Stimulated activated CD8-positive, alpha-beta memory T cell treated with anti-CD3 and anti-CD28 coated beads, Interleukin-7, amount 100 ng/mL, for 48 hours (primary cell): Measurements from ENCODE around the gene YTHDF1.
"Not testable (repeated sequence)": the region's sequence is repeated elsewhere in the genome, so short reads cannot be mapped to it uniquely, and the experiment has no call there.

ENCODE experiments used
- DNase-seq, 2 donors: peaks; one replicate each; pipeline ENCODE4 v3.0.0-alpha.2; 2020; ENCODE audit warnings: low read depth in 1 of 2; ENCODE audit errors: extremely low read depth in 1 of 2

YTHDF1 gene

DNA sequence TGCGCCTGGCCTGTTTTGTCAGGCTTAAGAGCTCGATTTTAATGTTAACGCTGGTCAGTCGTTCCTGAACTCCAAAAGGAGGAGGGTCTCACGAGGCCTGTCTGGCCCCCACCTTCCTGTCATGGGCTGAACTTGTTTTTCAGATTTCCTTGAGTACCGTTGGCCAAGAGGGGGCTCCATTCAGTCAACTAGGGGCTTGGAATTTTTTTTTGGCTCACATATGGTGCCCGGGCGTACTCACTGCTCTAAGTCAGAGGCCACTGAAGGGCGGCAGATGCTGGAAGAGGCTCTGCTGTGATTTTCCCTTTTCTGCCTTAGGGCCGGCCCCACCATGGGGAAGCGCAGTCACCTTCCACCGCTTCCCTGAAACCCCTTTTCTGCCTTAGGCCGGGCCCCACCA is 12.9 kb upstream of the YTHDF1 start:
- DNase-seq: no peak

DNA sequence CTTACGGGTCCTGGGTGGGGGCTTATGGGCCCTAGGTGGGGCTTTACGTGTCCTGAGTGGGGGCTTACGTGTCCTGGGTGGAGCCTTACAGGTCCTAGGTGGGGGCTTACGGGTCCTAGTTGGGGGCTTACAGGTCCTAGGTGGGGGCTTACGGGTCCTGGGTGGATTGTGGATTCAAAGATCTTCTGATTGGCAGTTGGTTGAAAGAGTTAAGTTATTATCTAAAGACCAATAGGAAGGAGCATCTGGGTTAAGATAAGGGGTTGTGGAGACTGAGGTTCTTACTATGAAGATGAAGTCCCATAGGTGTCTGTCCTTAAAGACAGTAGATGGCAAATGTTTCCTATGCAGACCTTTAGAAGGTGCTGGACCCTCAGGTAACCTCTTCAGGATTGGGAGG is 11.3 kb upstream of the YTHDF1 start:
- no peak for DNase-seq

DNA sequence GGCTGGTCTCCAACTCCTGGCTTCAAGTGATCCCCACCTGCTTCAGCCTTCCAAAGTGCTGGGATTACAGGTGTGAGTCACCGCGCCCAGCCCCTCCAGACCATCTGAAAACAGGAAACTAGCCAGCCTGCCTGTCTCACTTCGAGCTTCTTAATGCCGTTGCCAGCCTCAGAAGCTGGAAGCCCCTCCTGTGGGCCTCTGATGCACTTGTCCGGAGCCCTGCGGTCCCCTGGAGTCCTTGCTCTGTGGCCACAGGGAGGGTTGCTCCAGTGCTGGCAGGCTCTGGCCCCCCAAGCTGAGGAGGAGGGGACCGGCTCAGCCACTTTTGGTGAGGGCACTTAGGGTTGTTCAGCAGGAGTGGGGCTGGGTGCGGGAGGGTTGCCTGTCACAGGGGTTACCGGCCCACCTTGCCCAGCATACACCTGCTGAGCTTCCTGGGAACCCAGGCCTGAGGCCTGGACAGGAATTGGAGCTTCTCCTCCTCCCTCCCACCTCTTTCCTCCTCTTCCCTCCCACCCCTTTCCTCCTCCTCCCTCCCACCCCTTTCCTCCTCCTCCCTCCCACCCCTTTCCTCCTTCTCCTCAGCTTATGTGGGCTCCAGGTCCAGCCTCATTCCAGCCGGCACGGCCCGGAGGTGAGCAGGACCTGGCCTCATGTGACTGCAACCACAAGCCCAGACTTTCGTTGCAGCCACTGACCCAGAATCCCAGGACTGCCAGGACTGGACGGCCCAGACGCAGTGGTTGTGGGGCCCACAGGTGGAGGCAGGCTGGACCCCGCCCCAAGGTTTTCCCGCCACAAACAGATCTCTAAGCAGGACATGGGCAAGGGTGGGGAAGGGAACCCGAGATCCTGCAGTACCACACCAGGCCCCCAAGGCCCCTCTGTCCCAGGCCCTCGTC is 10.4 kb upstream of the YTHDF1 start:
- no peak for DNase-seq

DNA sequence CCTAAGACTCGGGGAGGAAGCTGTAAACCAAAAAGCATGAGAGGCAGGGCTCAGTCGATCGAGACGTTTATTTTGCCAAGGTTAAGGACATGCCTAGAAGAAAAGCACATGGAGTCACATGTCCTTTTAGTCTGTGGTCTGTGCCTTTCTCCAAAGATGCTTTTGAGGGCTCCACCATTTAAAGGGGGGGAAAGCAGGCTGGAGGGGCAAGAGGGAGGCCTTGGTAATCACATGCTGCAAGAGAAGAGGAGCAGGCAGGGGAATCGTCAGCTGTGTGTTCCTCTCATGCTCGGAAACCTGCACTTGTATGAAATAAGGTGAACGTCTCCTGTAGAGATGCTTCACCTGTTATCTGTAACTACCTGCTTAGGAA is 9.1 kb upstream of the YTHDF1 start:
- no peak for DNase-seq

DNA sequence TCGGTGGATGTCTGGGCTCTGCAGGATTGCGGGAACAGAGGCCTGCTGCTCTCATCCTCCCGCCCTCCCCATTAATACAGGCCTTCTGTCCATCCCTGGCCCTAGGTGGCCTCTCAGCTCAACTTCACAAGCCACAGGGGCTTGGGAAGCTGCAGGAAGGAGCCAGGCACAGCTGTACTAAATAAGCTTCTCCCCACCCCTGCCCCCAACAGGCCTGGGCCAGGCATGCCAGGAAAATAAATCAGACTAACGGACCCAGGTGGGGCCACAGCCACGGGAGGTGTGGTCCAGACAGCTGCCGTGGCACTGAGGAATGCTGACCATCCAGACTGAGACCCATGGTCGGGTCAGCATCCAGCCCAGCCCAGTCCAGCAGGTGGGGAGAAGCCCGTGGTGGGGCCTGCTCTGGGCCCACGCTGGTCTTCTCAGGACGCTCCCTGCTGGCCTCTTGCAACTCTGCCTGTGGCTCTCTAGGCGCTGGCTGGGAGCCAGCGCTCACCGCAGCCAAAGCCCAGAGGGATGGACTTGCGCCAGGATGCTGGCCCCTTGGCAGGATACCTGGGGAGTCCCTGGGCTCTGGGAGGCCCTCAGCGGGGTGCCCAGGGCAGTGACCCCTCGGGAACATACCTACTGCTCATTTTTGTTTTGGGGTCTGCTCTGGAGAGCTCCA is 8.6 kb upstream of the YTHDF1 start:
- DNase-seq: no peak

DNA sequence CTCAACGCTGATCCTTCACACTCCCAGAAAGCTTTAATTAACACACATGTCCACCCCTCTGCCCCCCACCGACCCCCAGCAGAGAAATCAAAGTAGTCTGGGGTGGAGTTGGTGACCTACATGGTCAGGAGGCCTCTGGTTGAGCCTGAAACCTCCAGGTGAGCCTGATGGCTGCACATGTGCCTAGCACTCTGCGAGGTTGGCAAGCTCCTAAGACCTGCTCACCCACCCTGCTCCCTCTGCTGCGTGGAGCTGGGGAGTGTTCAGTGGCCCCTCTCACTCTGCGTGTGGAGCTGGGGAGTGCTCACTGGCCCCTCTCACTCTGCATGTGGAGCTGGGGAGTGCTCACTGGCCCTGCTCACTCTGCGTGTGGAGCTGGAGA is 7.9 kb upstream of the YTHDF1 start:
- DNase-seq: no peak

DNA sequence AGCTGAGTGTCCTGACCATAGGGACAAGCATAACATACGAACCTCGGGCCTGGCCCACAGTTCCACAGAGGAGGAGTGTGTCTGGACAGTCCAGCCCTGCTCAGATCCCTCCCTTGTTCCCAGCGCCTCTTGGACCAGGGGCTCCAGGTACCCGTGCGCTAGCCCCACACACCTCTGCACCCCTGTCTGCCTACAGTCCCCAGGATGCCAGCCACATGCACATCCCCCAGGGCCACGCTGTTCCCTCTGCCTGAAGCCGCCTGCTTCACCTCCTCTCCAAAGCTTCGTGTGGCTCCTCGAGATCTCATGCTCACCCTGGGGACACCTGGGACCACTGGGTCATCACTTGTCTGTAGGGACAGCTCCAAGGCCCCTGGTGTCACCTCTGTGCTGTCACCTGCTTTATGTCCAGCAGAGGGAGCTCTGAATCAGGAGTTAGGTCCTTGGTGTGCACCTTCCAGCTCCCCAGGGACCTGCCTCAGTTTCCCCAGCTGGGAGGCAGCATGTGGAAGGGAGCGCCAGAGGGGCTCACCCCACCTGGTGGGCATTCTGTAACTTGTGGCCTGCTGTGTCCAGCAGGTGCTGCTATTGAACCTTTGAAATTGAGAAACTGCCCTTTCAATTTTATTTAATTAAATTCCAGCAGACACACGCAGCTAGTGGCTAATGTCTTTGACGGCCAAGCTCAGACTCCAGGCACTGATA is 7.3 kb upstream of the YTHDF1 start:
- no peak for DNase-seq

DNA sequence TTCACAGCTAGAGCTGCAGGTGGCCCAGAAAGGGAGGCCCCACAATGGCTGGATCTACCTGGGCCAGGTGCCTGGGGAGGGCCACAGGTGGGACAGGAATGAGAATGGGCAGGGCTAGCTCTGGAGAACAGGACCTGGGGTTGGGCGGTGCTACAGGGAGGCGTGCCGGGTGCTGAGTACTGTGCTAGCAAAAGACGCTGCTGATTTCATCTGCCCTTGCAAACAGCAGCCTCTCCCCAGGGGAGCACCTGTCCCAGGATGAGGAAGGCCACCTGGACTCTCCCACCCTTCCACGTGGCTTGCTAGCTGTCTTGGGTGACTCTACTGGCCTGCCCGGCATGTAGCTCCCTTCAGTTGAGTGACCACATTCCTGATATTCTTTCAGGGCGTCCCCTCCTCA is 6.6 kb upstream of the YTHDF1 start:
- no peak for DNase-seq

DNA sequence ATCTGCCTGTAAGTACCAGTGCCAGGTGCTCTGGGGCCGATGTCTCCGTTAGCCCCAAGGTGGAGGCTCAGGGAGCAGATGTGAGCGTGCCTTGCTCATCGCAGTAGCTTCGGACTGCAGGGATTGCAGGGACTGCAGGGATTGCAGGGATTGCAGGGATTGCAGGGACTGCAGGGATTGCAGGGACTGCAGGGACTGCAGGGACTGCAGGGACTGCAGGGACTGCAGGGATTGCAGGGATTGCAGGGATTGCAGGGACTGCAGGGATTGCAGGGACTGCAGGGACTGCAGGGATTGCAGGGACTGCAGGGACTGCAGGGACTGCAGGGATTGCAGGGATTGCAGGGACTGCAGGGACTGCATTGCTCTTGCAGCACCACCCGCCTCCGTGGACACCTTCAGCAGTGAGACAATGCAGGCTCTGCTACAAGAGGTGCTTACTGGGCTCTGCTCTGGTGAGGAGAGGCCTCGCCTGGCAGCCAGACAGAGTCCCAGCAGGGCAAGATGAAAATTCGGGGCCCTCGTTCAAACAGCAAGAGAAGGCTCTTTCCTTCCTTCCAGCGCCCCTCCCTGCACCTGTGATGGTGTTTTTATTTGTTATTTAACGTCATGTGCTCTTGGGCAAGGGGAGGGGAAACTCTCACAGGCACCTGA is 5.6 kb upstream of the YTHDF1 start:
- DNase-seq: not testable (repeated sequence)

DNA sequence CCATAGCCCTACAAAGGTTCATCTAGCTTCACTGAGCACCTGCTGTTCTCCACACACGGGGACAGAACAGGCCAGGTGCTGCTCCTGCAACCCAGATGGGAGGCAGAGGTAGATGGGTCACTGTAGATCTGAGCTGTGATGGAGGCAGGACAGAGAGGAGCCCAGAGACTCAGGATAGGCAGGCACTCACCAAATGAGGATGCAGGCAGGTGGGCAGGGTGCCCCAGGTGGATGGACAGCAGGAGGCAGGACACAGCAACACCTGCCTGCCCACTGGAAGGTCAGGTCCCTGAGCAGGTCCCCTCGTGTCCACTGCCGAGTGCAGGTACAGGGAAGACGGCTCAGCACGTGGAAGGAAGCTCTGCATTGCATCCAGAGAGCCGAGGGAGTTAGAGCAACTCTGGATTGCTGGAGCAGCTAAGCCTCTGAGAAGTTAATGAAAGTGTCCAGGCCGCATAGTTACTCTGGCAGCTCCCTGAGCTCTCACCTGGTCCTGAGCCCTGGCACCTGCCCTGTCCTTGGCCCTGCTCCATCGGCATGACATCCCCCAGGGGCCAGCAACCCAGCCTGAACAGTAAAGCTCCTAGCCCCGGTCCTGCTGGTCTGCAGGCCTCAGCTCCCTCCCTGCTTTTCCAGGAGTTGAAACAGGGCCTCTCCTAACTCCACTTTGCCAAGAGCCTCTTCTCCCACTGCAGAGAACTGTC is 4.9 kb upstream of the YTHDF1 start:
- DNase-seq: no peak

DNA sequence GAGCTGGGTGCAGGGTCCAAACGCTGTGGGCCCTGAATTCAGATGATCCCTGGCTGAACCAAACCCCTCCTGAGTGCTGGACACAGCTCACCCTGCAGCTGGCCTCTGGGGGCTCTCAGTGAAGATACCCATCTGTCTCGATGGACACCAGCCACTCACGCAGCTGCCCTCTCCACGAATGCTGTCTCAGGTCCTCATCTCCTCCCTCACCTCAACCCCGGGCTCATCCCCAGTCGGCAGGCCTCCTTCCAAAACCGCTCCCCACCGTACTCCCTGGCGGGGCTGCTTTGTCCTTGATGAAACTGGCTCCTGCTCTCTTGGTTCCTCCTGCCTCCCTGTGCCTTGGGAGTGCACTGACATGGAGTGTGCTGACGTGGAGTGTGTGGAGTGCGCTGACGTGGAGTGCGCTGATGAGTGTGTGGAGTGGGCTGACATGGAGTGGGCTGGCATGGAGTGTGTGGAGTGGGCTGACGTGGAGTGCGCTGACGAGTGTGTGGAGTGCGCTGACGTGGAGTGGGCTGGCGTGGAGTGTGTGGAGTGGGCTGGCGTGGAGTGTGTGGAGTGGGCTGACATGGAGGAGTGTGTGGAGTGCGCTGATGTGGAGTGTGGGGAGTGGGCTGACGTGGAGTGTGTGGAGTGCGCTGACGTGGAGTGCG is 4.1 kb upstream of the YTHDF1 start:
- DNase-seq: no peak

DNA sequence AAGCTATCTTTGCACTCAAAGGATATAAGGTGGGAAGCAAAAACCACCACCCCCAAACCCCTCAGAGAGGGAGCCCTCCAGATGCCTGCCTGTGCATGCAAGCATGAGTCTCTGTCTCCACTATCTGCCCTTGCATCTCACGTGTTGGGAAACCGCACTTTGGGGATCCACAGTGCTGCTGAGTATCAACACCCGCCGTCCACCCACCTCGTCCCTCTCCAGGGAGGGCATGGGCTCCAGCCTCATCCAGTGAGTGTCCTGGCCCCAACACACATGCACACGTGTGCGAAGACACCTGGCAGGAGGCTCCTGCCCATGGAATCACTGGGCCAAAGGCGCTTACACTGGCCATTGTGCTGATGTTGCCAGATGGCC is 3.5 kb upstream of the YTHDF1 start:
- DNase-seq: no peak

DNA sequence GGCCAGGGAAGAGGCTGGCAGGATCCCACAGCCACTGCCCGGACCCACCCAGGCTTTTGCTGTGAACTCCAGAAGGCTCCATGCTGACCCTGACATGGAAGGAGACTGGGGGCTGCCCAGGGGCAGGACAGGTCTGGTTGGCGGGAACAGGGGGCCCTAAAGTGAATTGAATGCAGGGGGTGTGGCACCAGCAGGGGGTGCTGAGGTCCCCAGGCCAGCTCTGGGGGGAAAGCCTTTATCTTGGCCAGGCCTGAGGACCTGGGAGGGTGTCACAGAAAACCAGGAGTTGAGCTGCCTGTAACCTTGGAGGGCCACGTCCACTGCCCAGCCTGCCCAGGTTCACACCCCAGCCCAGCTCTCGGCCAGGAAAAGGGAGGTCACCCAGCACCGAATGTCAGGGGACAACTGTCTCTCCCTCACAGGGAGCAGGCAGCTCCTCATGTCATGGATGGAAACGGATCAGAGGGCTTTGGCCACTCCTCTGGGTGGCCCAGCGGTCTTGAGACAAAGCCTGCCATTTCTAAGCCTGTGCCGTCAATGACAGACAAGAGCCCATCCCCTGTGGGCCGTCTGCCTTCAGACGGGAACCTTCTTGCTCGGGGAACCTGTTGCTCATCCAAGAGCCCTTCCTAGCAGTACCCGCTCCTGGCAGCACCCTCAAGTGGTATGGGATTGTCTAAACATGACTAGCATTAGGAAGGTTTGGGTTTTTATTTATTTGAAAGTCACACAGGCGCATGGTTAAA is 2.9 kb upstream of the YTHDF1 start:
- no peak for DNase-seq

DNA sequence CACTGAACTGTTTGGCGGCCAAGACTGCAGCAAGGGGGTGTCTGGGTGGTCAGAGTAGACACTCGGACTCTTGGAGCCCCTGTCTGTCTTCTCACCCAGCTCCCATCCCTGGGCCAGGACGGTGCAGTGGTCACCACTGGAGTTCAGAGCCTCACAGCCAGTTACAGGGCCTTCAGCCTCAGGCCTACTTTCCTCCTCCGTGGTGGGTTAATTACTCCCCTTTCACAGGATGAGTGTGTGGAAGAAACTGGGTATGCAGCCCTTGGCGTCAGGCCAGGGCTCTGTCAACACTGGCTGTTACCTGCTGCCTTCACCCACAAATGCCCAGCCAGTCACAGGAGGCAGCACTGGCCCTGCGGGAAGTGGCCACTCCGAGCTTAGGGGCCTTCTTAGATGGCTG is 1.8 kb upstream of the YTHDF1 start:
- no peak for DNase-seq

DNA sequence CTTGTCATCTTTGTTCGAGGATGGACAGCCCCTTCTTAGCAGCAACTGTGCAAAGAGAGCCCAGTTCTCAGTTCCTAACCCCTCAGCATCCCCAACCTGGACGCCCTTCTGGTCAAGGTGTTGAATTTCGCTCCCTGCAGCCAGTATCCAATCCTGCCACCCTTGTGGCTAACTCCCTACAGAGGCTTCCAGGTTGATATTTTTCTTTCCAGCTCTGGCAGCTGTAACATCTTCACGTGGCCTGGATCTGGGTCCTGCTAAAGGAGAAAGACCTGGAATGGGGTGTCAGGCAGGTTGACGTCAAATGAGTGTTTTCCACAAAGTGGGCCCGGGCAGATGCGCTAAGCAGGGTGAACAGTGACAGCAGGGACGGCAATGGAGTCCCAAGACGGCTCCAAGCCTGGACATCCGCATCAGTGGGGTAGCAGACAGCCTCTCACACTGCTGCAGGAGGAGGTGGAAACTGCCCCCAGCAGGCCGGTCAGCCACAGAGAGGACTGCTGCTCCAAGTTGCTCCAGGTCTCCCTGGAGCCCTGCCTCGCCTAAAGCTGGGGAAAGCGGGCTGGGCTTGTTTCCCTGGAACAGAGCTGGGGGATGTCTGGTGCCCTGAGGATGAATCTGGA is 1.0 kb upstream of the YTHDF1 start:
- DNase-seq: no peak

DNA sequence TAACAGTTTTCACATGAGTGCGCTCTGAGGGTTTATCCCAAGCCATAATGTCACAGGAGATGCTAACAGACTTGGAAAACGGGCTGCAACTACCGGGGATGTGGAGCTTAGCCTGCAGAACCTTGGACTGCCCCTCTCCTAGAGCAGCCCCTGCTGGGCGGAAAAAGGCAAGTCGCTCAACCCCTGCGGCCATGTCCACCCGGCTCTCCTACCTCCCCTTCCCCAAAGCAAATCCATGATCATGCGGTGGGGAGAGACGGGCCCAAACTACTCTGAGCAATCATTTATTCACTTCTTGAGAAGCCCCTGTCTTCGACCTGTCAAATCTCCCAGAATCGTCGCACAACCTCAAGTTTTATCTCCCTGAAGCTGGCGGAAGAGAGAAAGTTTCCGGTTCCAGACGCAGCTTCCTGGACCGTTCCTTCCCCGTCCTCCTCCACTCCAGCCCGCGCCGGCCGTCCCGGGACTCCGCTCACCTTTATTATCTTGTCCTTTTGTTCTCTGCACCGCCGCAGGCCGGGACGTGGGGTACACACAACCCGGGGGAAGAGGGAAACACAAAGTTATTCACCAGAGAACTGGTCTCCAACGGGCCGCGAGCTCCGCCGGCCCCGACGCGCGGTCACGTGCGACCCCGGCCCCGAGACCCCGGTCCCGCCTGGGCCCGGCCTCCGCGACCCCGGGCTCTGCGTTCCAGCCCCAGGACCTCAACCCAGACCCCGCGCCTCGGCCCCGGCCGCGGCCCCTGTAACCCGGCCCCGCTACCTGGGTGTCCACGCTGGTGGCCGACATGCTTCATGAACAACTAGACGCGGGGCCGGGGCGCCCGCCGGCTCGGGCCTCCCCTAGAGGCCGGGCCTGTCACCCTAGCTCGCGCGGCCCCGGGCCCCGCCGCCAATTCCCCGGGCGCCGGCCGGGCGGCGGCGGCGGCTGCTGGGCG is 560 bp downstream of the YTHDF1 start:
- DNase-seq: no peak

DNA sequence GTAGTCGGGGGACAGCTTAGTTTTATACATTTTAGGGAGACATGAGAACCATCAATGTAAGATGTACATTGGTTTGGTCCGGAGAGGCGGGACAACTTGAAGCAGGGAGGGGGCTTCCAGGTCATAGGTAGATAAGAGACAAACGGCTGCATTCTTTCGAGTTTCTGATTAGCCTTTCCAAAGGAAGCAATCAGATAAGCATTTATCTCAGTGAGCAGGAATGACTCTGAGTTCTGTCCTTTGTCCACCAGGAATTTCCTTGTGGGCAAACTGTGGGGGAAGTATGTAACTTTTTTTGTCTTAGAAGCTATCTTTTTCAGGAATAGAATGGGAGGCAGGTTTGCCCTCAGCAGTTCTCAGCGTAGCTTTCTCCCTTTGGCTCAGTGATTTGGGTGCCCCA is 1.4 kb downstream of the YTHDF1 start:
- no peak for DNase-seq

DNA sequence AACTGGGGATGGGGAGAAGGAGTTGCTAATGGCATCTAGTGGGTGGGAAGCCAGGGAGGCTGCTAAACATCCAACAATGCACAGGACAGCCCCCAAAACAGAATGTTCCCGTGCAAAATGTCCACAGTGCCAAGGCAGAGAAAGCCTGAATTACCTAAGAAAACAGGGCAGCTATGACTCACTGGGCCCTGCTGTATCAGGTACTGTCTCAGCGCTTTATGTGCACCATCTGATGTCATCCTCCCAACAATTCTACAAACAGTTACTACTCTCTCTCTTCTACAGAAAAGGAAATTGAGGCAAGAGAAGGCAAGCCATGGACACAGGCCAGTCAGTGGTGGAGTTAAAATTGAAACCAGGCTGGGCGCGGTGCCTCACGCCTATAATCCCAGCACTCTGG is 3.1 kb downstream of the YTHDF1 start:
- DNase-seq: no peak
